Left forelimb (tissue), 1 donor: ENCODE measurements around the gene RPS19BP1.
"Not testable (repeated sequence)": the region's sequence is repeated elsewhere in the genome, so short reads cannot be mapped to it uniquely, and the experiment has no call there.

ENCODE experiments used
- DNase-seq: peaks from one replicate; pipeline ENCODE4 v3.0.0-alpha.2; 2018; ENCODE audit warnings: low spot score

RPS19BP1 gene

DNA sequence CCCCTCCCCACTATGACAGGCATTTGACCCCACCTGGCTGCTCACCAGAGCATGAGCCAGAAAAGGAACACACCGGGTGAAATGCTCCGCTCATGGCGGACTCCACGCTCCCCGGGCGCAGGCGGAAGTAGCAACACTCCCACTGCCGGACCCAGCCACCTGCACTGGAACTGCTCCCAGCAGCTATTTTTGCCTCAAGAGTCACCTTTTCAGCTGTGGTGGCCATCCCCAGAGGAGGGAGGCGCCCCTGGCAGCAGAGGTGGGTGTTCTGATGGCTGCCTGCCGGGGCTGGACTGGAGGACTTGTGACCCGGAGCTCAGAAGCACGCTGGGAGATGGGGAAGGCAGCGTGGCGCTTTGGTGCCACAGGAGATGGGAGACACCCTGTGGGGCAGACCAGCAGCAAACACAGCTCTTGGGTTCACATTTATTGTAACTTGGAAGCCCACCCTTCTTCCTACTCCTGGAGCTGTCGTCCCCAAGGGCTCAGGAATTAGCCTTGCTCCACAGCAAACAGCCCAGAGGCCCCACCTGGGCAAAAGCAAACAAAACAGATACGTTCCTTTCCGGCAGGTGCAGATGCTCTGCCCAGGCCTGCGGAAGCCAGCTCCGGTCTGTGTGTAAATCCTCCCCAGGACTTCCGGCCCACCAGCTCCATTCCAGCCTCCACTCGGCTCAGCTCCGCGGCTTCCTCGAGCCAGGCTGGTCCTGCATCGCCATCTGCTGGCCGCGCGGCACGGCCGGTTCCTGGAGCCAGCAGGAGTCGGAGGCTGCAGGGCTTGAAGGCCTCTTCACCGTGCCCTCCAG, 3.7 kb downstream of the RPS19BP1 start:
- DNase-seq = peak; percentile 91

GRCh38 chr22:39528080-39528661, 4.4 kb downstream of the RPS19BP1 start:
- no peak for DNase-seq

DNA sequence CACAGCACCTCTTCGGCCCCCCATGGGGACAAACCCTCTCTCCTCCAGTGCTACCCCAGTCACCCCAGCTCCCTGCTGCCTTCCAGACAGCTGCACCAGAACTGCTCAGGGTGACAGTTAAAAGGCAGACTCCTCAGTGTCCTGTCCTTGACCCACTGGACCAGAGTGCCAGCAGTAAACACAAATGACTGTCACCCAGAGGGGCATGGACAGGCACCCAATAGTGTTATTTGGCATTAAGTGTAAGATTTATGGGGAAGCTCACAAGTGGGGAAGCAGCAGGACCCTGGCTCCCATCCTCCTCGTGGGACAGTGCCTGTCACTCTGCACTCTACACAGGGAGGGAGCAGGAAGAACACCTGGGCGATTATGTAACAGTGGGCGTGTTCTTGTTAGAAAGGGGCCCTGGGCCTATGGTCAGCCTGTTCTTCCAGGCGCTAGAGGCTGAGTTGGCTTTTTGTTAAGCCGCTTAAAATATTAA, 5.0 kb downstream of the RPS19BP1 start:
- no peak for DNase-seq

DNA sequence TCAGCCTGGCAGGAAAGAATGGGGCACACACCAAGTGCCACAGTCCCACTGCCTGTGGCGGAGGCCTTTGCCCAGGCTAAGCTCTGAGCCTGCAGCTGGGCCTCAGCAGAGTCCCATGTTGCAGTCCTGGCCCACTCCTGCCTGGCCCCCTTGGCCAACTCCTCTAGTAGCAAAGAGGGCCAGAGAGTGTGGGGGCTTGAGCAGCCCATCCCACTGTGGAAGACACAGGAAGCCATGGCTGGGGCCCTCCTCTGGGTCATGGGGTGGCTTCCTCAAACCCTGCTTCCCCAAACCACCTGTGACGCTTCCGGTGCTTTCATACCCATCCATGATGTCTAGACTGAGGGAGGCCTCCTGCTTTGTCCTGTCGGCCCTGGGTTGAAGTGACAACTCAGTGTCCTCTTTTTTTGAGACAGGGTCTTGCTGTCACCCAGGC, 5.8 kb downstream of the RPS19BP1 start:
- no peak for DNase-seq

DNA sequence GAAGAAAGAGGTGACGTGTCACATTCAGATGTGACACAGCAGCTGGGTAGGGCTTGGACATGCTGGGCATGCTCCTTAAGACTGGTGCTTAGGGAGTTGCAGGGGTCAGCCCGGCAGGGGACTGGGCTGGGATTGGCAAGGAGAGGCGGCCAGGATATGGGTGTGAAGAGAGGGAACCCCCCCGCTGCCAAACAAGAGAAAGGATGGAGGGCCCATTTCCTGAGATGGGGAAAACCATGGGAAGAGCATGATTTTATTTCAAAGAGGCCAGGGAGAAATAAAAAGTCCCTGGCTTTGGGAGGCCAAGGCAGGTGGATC, 6.9 kb downstream of the RPS19BP1 start:
- DNase-seq = no peak

DNA sequence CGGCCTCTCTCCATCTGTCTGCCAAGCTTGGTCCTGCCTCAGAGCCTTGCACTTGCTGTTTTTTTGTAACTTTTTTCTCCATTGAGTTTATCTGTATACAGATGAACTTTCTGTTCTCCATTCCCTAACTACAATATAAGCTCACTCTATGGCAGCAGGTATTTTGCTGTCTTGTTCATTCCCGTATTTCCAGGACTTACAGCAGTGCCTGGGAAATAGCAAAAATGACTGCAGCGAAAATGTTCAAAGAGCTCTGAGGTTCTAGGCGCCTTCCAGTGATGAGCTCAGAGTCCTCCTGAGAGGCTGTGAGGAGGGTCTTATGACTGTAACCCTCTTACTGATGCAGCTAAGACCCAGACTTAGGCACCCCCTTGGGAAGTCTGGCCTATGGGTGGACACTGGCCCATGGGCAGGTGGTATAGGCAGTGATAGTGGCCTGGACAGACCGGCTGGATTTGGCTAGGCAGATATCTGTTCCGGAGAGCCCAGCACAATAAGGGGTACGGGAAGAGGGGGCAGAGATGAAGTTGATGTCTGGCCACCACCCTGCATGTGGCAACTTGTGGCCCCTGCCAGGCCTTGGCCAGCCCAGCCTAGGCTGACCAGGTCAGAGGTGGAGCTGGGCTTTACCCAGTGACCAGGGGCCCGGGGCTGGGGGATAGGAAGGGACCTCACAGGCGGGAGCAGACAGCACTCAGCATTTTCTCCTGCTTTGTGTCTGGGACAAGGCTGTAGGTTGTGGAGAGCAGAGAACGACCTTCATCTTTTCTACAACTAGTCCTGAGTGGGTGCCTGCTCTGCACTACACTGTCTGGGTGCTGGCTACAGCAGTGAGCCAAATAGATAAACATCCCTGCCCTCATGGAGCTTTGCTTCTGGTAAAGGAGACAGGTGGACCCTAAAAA, 7.5 kb downstream of the RPS19BP1 start:
- no peak for DNase-seq

DNA sequence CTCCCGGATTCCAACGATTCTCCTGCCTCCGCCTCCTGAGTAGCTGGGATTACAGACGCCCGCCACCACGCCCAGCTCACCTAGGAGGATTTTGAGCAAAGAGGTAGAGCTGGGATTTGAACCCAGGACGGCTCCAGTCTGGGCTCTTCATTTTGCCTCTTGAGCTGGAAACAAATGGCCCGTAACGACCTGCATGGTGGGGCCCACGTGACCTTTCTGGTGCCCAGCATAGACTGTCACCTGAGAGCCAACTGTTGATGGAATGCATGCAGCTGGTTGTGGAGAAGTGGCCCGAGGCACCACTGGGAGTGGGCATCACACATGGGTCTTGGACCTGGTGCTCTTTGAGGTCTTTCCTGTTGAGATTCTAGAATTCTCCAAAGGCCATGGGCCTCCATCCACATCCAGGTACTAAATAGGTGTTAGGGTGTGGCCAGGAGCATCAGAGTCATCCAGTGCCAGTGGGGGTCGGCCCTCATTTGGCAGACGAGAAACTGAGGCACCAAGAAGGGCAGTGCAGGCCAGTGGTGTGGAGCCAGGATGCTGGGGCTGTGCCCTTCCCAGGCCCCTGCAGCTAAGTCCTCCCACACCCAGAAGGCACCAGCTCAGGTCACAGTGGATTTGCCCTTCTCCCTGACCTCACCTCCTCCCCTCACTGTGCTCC, 8.3 kb downstream of the RPS19BP1 start:
- no peak for DNase-seq

- no peak for DNase-seq
Measured at GRCh38 chr22:39522567-39523300, 9.8 kb downstream of the RPS19BP1 start.

- DNase-seq = not testable (repeated sequence)
Measured at GRCh38 chr22:39522091-39522490, 10.5 kb downstream of the RPS19BP1 start.

- DNase-seq = not testable (repeated sequence)
Measured at GRCh38 chr22:39521106-39521885, 11.3 kb downstream of the RPS19BP1 start.

DNA sequence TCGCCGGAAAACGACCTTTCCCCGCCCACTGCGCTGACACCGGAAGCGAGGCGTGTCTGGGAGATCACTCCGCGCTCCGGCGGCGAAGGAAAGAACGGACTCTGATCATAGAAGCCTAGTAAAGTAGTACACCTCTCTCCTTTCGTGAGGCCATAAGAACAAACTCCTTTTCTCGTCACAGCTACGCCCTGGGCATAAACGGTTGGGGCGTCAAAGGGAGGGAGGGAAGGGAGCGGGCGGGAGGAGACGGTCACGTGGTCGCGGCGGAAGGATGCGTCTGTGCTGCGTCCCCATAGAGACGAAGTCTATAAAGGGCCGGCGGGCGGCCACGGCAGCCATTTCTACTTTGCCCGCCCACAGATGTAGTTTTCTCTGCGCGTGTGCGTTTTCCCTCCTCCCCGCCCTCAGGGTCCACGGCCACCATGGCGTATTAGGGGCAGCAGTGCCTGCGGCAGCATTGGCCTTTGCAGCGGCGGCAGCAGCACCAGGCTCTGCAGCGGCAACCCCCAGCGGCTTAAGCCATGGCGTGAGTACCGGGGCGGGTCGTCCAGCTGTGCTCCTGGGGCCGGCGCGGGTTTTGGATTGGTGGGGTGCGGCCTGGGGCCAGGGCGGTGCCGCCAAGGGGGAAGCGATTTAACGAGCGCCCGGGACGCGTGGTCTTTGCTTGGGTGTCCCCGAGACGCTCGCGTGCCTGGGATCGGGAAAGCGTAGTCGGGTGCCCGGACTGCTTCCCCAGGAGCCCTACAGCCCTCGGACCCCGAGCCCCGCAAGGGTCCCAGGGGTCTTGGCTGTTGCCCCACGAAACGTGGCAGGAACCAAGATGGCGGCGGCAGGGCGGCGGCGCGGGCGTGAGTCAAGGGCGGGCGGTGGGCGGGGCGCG, 12.1 kb downstream of the RPS19BP1 start, which contains the start of gene ATF4:
ATF4 (plus strand) TSS at position 337 of the 880 bp plus-strand sequence. CDS start 884 bp downstream, outside the sequence.
- DNase-seq = peak; percentile 87

- DNase-seq = peak; percentile 98
Measured at GRCh38 chr22:39519681-39520225, 12.8 kb downstream of the RPS19BP1 start.

DNA sequence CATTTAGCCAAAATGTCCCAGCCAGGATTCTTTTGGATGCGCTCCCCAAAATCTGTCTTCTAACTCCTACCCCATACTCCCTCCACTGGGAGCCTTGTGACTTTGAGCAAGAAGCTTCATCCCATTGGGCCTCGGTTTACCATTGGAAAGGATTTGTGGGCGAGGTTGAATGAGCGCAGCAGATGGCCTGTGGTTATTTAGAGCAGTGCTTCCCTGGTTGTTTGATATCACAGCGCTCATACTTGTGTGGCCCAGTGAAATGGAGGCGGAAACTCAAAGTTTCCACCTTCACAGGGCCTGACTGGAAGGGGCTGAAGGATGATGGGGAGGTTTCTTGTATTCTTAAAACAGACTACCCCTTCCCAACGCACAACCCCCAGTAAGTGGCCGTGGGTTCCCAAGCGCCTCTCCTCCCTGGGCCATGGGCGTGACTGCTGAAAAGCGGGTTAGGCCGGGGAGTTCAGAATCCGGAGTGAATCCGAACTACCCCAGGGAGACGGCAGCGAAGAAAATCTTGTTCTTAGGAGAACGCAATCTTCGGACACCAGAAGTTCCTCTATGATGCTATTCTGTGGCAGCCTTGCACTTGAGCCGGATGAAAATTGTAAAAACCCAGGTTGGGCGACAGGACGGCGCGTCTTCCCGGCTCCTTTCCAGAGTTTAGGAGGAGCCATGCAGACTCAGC, 13.4 kb downstream of the RPS19BP1 start:
- DNase-seq = no peak

DNA sequence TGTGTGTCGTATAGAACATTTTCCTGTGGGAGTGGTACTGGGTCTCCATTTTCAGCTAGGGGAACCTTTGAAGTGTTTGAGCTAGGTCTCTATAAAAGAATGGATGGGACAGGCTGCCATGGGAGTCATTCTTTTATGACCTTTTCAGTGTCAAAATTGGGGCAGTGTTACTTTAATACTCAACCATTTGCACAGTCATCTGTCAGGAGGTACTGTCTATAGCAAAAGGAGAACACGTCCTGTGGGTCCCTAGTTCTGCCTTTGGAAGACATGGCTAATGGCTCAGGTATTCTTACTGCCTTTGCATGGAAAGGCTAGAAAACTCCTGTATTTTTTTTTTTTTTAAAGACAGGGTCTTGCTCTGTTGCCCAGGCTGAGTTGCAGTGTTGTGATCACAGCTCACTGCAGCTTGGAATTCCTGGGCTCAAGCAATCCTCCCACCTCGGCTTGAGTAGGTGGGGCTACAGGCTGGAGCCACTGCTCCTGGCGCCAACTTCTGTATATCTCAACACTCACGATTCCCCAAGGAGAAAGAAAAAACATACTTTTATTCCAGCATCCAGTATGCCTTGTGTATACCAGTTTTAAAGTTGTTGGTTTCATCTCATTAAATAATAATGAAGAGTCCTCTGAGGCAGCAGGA, 14.3 kb downstream of the RPS19BP1 start:
- no peak for DNase-seq

DNA sequence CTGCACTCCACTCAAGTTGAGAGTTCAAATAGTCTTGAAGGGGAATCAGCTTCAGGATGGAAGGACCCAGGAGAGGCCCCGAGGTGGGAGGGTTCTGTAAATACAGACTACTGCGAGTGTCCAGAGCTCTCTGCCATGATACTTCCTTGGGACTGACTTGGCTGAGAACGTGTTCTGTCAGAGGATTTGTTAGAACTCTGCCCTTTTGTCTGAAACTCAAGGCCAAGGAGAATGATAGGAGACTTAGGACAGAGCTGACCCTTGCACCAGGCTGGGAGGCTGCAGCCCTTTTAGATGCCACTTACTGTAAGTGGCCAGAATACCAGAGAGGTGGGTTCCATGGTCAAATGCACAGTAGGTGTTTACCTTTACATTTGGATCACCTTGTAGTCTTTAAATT, 15.1 kb downstream of the RPS19BP1 start:
- no peak for DNase-seq

DNA sequence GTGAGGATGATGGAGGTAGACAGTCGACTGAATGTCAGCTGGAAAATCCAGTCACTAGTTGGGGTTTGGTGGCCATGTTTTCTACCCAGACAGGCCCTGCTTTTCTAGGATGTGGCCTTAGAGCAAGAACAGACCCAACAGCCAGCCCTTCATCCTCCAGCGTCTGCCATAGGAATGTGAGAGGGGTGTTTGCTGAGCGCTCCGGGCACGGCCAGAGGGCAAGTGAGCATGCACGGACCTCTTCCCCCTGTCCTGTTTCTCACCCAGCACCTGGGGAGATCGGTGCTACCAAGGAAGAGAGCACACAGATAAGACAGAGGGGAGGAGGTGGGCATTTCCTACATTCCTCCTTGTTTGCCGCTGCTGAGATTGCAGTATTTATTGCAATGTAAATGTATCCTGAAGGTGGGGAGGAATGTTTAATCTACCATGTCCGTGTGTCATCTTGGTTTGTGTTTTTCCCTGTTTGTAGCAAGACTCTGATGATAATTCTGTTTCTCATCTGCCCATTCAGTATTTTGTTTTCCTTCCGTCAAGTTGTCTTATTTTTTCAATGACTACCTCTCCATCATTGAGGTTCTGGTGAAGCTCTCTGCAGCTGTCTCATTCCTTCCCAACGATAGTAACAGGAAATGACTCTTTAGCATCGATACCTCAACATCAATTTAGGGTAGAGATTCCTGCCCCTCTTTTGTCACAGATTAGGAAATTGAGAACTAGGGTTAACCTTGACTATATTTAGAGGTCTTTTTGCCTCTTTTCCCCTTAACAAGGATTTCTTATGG, 17.1 kb downstream of the RPS19BP1 start:
- no peak for DNase-seq

DNA sequence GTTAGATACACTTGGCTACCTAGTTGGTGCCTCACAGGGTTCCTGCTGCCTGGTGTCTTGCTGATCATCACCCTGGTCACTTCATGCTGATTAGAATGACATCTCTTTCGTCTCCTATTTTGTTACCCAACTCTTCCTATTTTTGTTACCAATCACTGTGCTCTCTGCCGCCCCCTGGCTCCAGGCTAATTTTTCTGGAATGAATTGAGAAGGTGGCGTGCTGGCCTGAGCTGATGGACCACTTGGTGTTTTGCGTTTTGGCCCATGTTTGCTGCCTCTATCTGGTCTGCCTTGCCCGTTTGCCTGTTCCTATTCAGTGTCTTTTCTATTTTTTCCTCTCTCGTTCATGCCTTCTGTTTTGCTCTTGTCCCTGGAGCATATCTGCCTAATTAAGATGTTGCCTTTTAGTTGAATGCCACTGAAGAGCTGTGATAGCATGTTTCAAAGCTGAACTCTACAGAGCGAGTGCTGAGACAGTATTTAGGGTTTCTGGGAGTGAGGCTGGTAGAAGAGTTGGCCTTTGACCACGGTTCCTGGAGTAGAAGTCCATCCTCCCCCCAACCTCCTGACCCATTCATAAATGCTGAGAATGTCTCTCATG, 18.1 kb downstream of the RPS19BP1 start:
- no peak for DNase-seq
